Measurements from ENCODE around the gene KRTAP10-6. TPM values are rescaled to one million over a fixed set of nuclear protein-coding genes. Genes with fewer than 3 reads are reported as not detected.
"Not testable (repeated sequence)": the region's sequence is repeated elsewhere in the genome, so short reads cannot be mapped to it uniquely, and the experiment has no call there.

The KRTAP10-6 gene
- total RNA-seq, 1 experiment from 2014 or later, result not detected

- no peaks in the 10 kb centered on the region for H3K4me1 ChIP-seq
- H3K27ac ChIP-seq, result no peak overlapping the region
- H3K9me3 ChIP-seq (replicated peaks), result no peaks in the 10 kb centered on the region
- 0 out of 2 replicates have a peak, but pooled peaks cover 3% of the 10 kb centered on the region for H3K27me3 ChIP-seq
- H3K4me3 ChIP-seq, result no peak overlapping the region
- DNase-seq, result no peak
- no peaks in the 10 kb centered on the region for H3K36me3 ChIP-seq
These were observed 40.2 kb downstream of the KRTAP10-6 start for GRCh38 chr21:44552136-44552535.

- no peaks in the 10 kb centered on the region for H3K27me3 ChIP-seq
These were observed 40.9 kb downstream of the KRTAP10-6 start, which contains the start of gene KRTAP10-2 for GRCh38 chr21:44551340-44551961. TSS of gene KRTAP10-2 (minus strand) at chr21:44551505. CDS start at chr21:44551458, 47 bp downstream.

GRCh38 chr21:44550807-44551206 lies 41.5 kb downstream of the KRTAP10-6 start:
- no peak for DNase-seq
- Histone ChIP-seq H3K4me1 (no peaks in the 10 kb centered on the region), H3K27me3 (no peaks in the 10 kb centered on the region), H3K27ac (no peak overlapping the region), H3K9me3 (replicated peaks) (peaks cover 3% of the 10 kb centered on the region; the same call in 1 of the 2 replicates), H3K36me3 (no peaks in the 10 kb centered on the region), H3K4me3 (no peak overlapping the region)

More at GRCh38 chr21:44551340-44551961, 40.9 kb downstream of the KRTAP10-6 start, which contains the start of gene KRTAP10-2:
- Histone ChIP-seq H3K4me1 (no peaks in the 10 kb centered on the region), H3K9me3 (replicated peaks) (peaks cover 3% of the 10 kb centered on the region; the same call in 1 of the 2 replicates), H3K27ac (no peak within 1 kb of the TSS), H3K4me3 (no peak within 1 kb of the TSS), H3K36me3 (no peaks in the 10 kb centered on the region)
- no peak for DNase-seq

- not testable (repeated sequence) for H3K4me3 ChIP-seq; H3K27me3 ChIP-seq; H3K9me3 ChIP-seq (replicated peaks); H3K4me1 ChIP-seq; DNase-seq; H3K36me3 ChIP-seq; H3K27ac ChIP-seq
These were observed 42.0 kb downstream of the KRTAP10-6 start for GRCh38 chr21:44550285-44550684.

- Histone ChIP-seq H3K4me3 (no peak overlapping the region), H3K36me3 (no peaks in the 10 kb centered on the region)
These were observed 42.6 kb downstream of the KRTAP10-6 start for GRCh38 chr21:44549525-44550211.

GRCh38 chr21:44548922-44549321 lies 43.4 kb downstream of the KRTAP10-6 start:
- Histone ChIP-seq H3K36me3 (no peaks in the 10 kb centered on the region; the same call in 1 of the 2 replicates), H3K4me1 (no peaks in the 10 kb centered on the region), H3K4me3 (no peak overlapping the region), H3K27me3 (no peaks in the 10 kb centered on the region), H3K9me3 (replicated peaks) (peaks cover 3% of the 10 kb centered on the region; the same call in 1 of the 2 replicates), H3K27ac (no peak overlapping the region)
- DNase-seq, result no peak

More at GRCh38 chr21:44549525-44550211, 42.6 kb downstream of the KRTAP10-6 start:
- H3K27ac ChIP-seq, result no peak overlapping the region
- DNase-seq, result no peak
- H3K4me1 ChIP-seq, result no peaks in the 10 kb centered on the region
- peaks cover 3% of the 10 kb centered on the region; the same call in 1 of the 2 replicates for H3K9me3 ChIP-seq (replicated peaks)
- H3K27me3 ChIP-seq, result no peaks in the 10 kb centered on the region

- H3K4me3 ChIP-seq, result no peak overlapping the region
- H3K36me3 ChIP-seq, result no peaks in the 10 kb centered on the region; the same call in 1 of the 2 replicates
- no peak overlapping the region for H3K27ac ChIP-seq
- no peaks in the 10 kb centered on the region for H3K27me3 ChIP-seq
- no peak for DNase-seq
- peaks cover 3% of the 10 kb centered on the region; the same call in 1 of the 2 replicates for H3K9me3 ChIP-seq (replicated peaks)
- no peaks in the 10 kb centered on the region for H3K4me1 ChIP-seq
These were observed 43.9 kb downstream of the KRTAP10-6 start for GRCh38 chr21:44548381-44548780.

GRCh38 chr21:44547656-44548331 lies 44.5 kb downstream of the KRTAP10-6 start:
- no peak for DNase-seq
- peaks cover 9% of the 10 kb centered on the region for H3K9me3 ChIP-seq (replicated peaks)
- H3K36me3 ChIP-seq, result no peaks in the 10 kb centered on the region; the same call in 1 of the 2 replicates
- no peaks in the 10 kb centered on the region for H3K27me3 ChIP-seq
- H3K4me3 ChIP-seq, result no peak overlapping the region
- no peaks in the 10 kb centered on the region for H3K4me1 ChIP-seq
- no peak overlapping the region for H3K27ac ChIP-seq

GRCh38 chr21:44544566-44544965 lies 47.7 kb downstream of the KRTAP10-6 start:
- H3K36me3 ChIP-seq, result no peaks in the 10 kb centered on the region; the same call in 1 of the 2 replicates
- no peak overlapping the region for H3K4me3 ChIP-seq
- no peak overlapping the region for H3K27ac ChIP-seq
- no peaks in the 10 kb centered on the region for H3K4me1 ChIP-seq
- no peak for DNase-seq
- H3K27me3 ChIP-seq, result no peaks in the 10 kb centered on the region
- peaks cover 10% of the 10 kb centered on the region for H3K9me3 ChIP-seq (replicated peaks)

- H3K9me3 ChIP-seq (replicated peaks), result peaks cover 10% of the 10 kb centered on the region
- no peak for DNase-seq
- no peak overlapping the region for H3K4me3 ChIP-seq
These were observed 49.6 kb downstream of the KRTAP10-6 start for GRCh38 chr21:44542716-44543115.

More at GRCh38 chr21:44542716-44543115, 49.6 kb downstream of the KRTAP10-6 start:
- no peak overlapping the region for H3K27ac ChIP-seq
- H3K4me1 ChIP-seq, result no peaks in the 10 kb centered on the region
- no peaks in the 10 kb centered on the region for H3K27me3 ChIP-seq
- H3K36me3 ChIP-seq, result no peaks in the 10 kb centered on the region; the same call in 1 of the 2 replicates

Other genes starting within 250 kb of the KRTAP10-6 start
- 0.61 and 0.87 TPM in 2 replicates for gene TRPM2, start 238.9 kb downstream of the KRTAP10-6 start, total RNA-seq (2014; rRNA removed; shearing (Covaris generic))
- not detected in 2 replicates for gene LRRC3, start 137.0 kb downstream of the KRTAP10-6 start, total RNA-seq (2014; rRNA removed; shearing (Covaris generic))
- not detected in 2 replicates for gene KRTAP10-1, start 52.3 kb downstream of the KRTAP10-6 start, total RNA-seq (2014; rRNA removed; shearing (Covaris generic))
- gene KRTAP10-2, start 41.0 kb downstream of the KRTAP10-6 start, total RNA-seq (2014; rRNA removed; shearing (Covaris generic)), result not detected in 2 replicates
- not detected in 2 replicates for gene KRTAP10-3, start 33.7 kb downstream of the KRTAP10-6 start, total RNA-seq (2014; rRNA removed; shearing (Covaris generic))
- not detected in 2 replicates for gene KRTAP10-4, start 18.8 kb downstream of the KRTAP10-6 start, total RNA-seq (2014; rRNA removed; shearing (Covaris generic))
- gene KRTAP10-5, start 11.9 kb downstream of the KRTAP10-6 start, total RNA-seq (2014; rRNA removed; shearing (Covaris generic)), result not detected in 2 replicates
- not detected in 2 replicates for gene KRTAP10-7, start 8.1 kb upstream of the KRTAP10-6 start, total RNA-seq (2014; rRNA removed; shearing (Covaris generic))
- gene KRTAP10-8, start 19.6 kb upstream of the KRTAP10-6 start, total RNA-seq (2014; rRNA removed; shearing (Covaris generic)), result not detected in 2 replicates
- not detected in 2 replicates for gene KRTAP10-9, start 34.6 kb upstream of the KRTAP10-6 start, total RNA-seq (2014; rRNA removed; shearing (Covaris generic))
- gene KRTAP10-10, start 44.9 kb upstream of the KRTAP10-6 start, total RNA-seq (2014; rRNA removed; shearing (Covaris generic)), result not detected in 2 replicates
- gene KRTAP10-11, start 53.9 kb upstream of the KRTAP10-6 start, total RNA-seq (2014; rRNA removed; shearing (Covaris generic)), result not detected in 2 replicates
- not detected in 2 replicates for gene KRTAP12-4, start 62.2 kb upstream of the KRTAP10-6 start, total RNA-seq (2014; rRNA removed; shearing (Covaris generic))
- not detected in 2 replicates for gene KRTAP12-3, start 65.4 kb upstream of the KRTAP10-6 start, total RNA-seq (2014; rRNA removed; shearing (Covaris generic))
- gene KRTAP12-2, start 74.4 kb upstream of the KRTAP10-6 start, total RNA-seq (2014; rRNA removed; shearing (Covaris generic)), result not detected in 2 replicates
- not detected in 2 replicates for gene KRTAP12-1, start 89.7 kb upstream of the KRTAP10-6 start, total RNA-seq (2014; rRNA removed; shearing (Covaris generic))
- not detected in 2 replicates for gene KRTAP10-12, start 104.7 kb upstream of the KRTAP10-6 start, total RNA-seq (2014; rRNA removed; shearing (Covaris generic))
- gene TSPEAR, start 119.1 kb upstream of the KRTAP10-6 start, total RNA-seq (2014; rRNA removed; shearing (Covaris generic)), result not detected in 2 replicates
- gene UBE2G2, start 209.3 kb upstream of the KRTAP10-6 start, total RNA-seq (2014; rRNA removed; shearing (Covaris generic)), result 79.5 and 90.5 TPM in 2 replicates
- gene SUMO3, start 225.6 kb upstream of the KRTAP10-6 start, total RNA-seq (2014; rRNA removed; shearing (Covaris generic)), result 70.3 and 76.9 TPM in 2 replicates